ENCODE measurements around the gene ALDH1A1.

DNA sequence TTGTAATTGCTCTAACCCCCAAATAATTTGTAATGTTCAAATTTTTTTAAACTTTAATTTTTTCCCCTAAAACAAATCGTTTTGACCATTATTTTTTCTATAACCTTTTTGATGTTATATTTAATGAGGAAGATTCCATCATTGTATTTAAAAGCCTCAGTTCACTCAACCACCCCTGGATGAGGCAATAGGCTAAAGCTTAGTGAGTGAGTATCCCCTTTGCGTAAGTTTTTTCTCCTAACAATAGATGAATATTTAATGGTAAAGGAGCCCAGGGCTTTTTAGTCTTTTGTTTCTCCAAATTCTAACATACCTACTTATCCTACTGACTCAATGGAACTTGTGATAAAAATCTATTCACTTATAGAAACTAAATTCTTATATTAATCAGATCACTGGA, 38.1 kb downstream of the ALDH1A1 start:
- TF ChIP-seq, protein P1, sequence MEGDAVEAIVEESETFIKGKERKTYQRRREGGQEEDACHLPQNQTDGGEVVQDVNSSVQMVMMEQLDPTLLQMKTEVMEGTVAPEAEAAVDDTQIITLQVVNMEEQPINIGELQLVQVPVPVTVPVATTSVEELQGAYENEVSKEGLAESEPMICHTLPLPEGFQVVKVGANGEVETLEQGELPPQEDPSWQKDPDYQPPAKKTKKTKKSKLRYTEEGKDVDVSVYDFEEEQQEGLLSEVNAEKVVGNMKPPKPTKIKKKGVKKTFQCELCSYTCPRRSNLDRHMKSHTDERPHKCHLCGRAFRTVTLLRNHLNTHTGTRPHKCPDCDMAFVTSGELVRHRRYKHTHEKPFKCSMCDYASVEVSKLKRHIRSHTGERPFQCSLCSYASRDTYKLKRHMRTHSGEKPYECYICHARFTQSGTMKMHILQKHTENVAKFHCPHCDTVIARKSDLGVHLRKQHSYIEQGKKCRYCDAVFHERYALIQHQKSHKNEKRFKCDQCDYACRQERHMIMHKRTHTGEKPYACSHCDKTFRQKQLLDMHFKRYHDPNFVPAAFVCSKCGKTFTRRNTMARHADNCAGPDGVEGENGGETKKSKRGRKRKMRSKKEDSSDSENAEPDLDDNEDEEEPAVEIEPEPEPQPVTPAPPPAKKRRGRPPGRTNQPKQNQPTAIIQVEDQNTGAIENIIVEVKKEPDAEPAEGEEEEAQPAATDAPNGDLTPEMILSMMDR (IDR thresholded peaks at IDR 0.05; ENCODE audit: insufficient read depth, low read depth, low read length) = no peak
- TF ChIP-seq EZH2 (IDR thresholded peaks at IDR 0.05; ENCODE audit: insufficient read depth, low read length) = no peak

Measured in astrocyte (in vitro differentiated cells and primary cell).